Loucy (cell line): ENCODE data around the gene MOV10L1.

ENCODE experiments used
- H2AFZ ChIP-seq: fragments of 200-600 bp; sonication (generic); 2 replicates; pipeline ENCODE4 v1.6.0; 2016; ENCODE audit warnings: antibody characterized with exemption, mild to moderate bottlenecking, low read length, moderate library complexity
- H3F3A ChIP-seq: fragments of 200-600 bp; 2 replicates; pipeline ENCODE4 v1.6.0; 2016; ENCODE audit warnings: antibody characterized with exemption, low read depth, mild to moderate bottlenecking
- H3K27me3 ChIP-seq: fragments of 200-600 bp; sonication (generic); 2 replicates; pipeline ENCODE4 v1.6.1; 2014; ENCODE audit warnings: low read length, mild to moderate bottlenecking; ENCODE audit not compliant: insufficient read depth, poor library complexity, severe bottlenecking
- H3K36me3 ChIP-seq: fragments of 200-600 bp; sonication (generic); 2 replicates; pipeline ENCODE4 v1.6.1; 2016; ENCODE audit warnings: low read length; ENCODE audit not compliant: insufficient read depth
- H3K4me1 ChIP-seq: fragments of 200-600 bp; sonication (generic); 2 replicates; pipeline ENCODE4 v1.5.1; 2014; ENCODE audit warnings: low read length, mild to moderate bottlenecking; ENCODE audit not compliant: insufficient read depth, poor library complexity, severe bottlenecking
- H3K4me2 ChIP-seq: fragments of 200-600 bp; sonication (generic); 2 replicates; pipeline ENCODE4 v1.6.0; 2014; ENCODE audit warnings: antibody characterized with exemption, low read length, low read depth, mild to moderate bottlenecking; ENCODE audit not compliant: poor library complexity, severe bottlenecking
- H3K4me3 ChIP-seq: fragments of 200-600 bp; sonication (generic); 2 replicates; pipeline ENCODE4 v1.5.1; 2014; ENCODE audit warnings: low read length, mild to moderate bottlenecking, mixed read lengths; ENCODE audit not compliant: poor library complexity, severe bottlenecking
- H3K79me2 ChIP-seq: fragments of 200-600 bp; sonication (generic); 2 replicates; pipeline ENCODE4 v1.6.1; 2014; ENCODE audit warnings: low read length; ENCODE audit not compliant: insufficient read depth
- H3K9ac ChIP-seq: fragments of 200-600 bp; sonication (generic); 2 replicates; pipeline ENCODE4 v1.6.0; 2014; ENCODE audit warnings: mild to moderate bottlenecking, low read depth, low read length, moderate library complexity; ENCODE audit not compliant: poor library complexity, severe bottlenecking
- H3K9me2 ChIP-seq: fragments of 200-600 bp; sonication (generic); replicated peaks from 2 replicates; pipeline ENCODE4 v1.6.1; 2016; ENCODE audit warnings: low read depth, low read length, mixed read lengths
- H3K9me3 ChIP-seq: fragments of 200-600 bp; sonication (generic); 2 replicates; pipeline ENCODE4 v1.6.1; 2014; ENCODE audit warnings: mild to moderate bottlenecking, antibody characterized with exemption, low read length, low read depth; ENCODE audit not compliant: insufficient read depth
- H4K20me1 ChIP-seq: fragments of 200-600 bp; sonication (generic); 2 replicates; pipeline ENCODE4 v1.6.0; 2014; ENCODE audit warnings: antibody characterized with exemption, low read length, mild to moderate bottlenecking; ENCODE audit not compliant: insufficient read depth, poor library complexity, severe bottlenecking
- CTCF ChIP-seq: fragments of 200-600 bp; sonication (generic); conservative IDR thresholded peaks from 2 replicates; pipeline ENCODE4 v1.5.1; 2014; ENCODE audit warnings: mild to moderate bottlenecking, antibody characterized with exemption, low read length
- EZH2phosphoT487 ChIP-seq: fragments of 200-600 bp; IDR thresholded peaks from 2 replicates; pipeline ENCODE4 v1.6.1; 2018; ENCODE audit warnings: antibody characterized with exemption, mild to moderate bottlenecking, moderate library complexity, borderline replicate concordance

Gene MOV10L1

GRCh38 chr22:50118557-50119168 is 28.9 kb downstream of the MOV10L1 start:
- Histone ChIP-seq H3K36me3 (no peaks in the 10 kb centered on the region), H3K79me2 (no peaks in the 10 kb centered on the region), H3K4me3 (no peak overlapping the region), H2AFZ (no peak overlapping the region), H3K9ac (no peak overlapping the region), H3K4me2 (no peak overlapping the region), H3F3A (no peaks in the 10 kb centered on the region), H3K9me3 (no peaks in the 10 kb centered on the region), H3K27me3 (no peaks in the 10 kb centered on the region), H4K20me1 (no peaks in the 10 kb centered on the region), H3K9me2 (no peaks in the 10 kb centered on the region), H3K4me1 (no peaks in the 10 kb centered on the region)
- TF ChIP-seq CTCF, result no peak
- TF ChIP-seq EZH2phosphoT487, result no peak

GRCh38 chr22:50119169-50119767 is 29.5 kb downstream of the MOV10L1 start:
- H3K9me3 ChIP-seq, result no peaks in the 10 kb centered on the region
- H3K9me2 ChIP-seq, result no peaks in the 10 kb centered on the region
- no peak overlapping the region for H3K9ac ChIP-seq
- no peaks in the 10 kb centered on the region for H3K27me3 ChIP-seq
- H3F3A ChIP-seq, result no peaks in the 10 kb centered on the region
- no peaks in the 10 kb centered on the region for H3K4me1 ChIP-seq
- no peaks in the 10 kb centered on the region for H4K20me1 ChIP-seq
- H3K79me2 ChIP-seq, result no peaks in the 10 kb centered on the region
- H3K4me2 ChIP-seq, result no peak overlapping the region
- H2AFZ ChIP-seq, result no peak overlapping the region
- no peak for TF ChIP-seq CTCF
- no peak for TF ChIP-seq EZH2phosphoT487
- H3K4me3 ChIP-seq, result no peak overlapping the region
- no peaks in the 10 kb centered on the region for H3K36me3 ChIP-seq

- Histone ChIP-seq H3K9ac (no peak overlapping the region), H3K9me3 (no peaks in the 10 kb centered on the region), H3K4me1 (no peaks in the 10 kb centered on the region), H3K79me2 (no peaks in the 10 kb centered on the region), H3F3A (no peaks in the 10 kb centered on the region), H3K36me3 (no peaks in the 10 kb centered on the region), H3K9me2 (no peaks in the 10 kb centered on the region), H3K27me3 (no peaks in the 10 kb centered on the region), H3K4me2 (no peak overlapping the region), H2AFZ (no peak overlapping the region), H4K20me1 (no peaks in the 10 kb centered on the region), H3K4me3 (no peak overlapping the region)
- TF ChIP-seq EZH2phosphoT487 (no peak), CTCF (no peak)
Observed at GRCh38 chr22:50119768-50120251, 30.0 kb downstream of the MOV10L1 start.
